NT2/D1 (cell line): ENCODE measurements around the gene CYP24A1.

Source experiments
- SUZ12 ChIP-seq: IDR thresholded peaks from 2 replicates; pipeline ENCODE4 v1.6.1; 2011; ENCODE audit not compliant: insufficient read length, insufficient read depth; ENCODE audit errors: extremely low read depth
- YY1 ChIP-seq: IDR thresholded peaks from 2 replicates; pipeline ENCODE4 v1.6.1; 2011; ENCODE audit not compliant: insufficient read length, insufficient read depth
- ZNF274 ChIP-seq: IDR thresholded peaks from 2 replicates; pipeline ENCODE4 v1.6.1; 2011; ENCODE audit warnings: mild to moderate bottlenecking, low read depth, low read length

- TF ChIP-seq SUZ12 = no peak
- TF ChIP-seq YY1 = no peak
- no peak for TF ChIP-seq ZNF274
Measured at GRCh38 chr20:54165014-54165413, 8.8 kb downstream of the CYP24A1 start.
